Body of pancreas (tissue), 4 donors: Measurements from ENCODE around the gene PITPNM2.

Experiments
- CTCF ChIP-seq, 7 experiments: fragments of 450-650 bp in 4 of 7; fragments of 200-600 bp in 3 of 7; sonication (generic) in 3 of 7; IDR thresholded peaks; one replicate each; pipeline ENCODE4 v1.5.1; 2016 to 2019; ENCODE audit warnings: antibody characterized with exemption in 7 of 7
- POLR2A ChIP-seq, 3 donors: fragments of 450-650 bp; IDR thresholded peaks; one replicate each; pipeline ENCODE4 v1.6.1; 2016; ENCODE audit warnings: antibody characterized with exemption in 3 of 3, mild to moderate bottlenecking in 2 of 3

DNA sequence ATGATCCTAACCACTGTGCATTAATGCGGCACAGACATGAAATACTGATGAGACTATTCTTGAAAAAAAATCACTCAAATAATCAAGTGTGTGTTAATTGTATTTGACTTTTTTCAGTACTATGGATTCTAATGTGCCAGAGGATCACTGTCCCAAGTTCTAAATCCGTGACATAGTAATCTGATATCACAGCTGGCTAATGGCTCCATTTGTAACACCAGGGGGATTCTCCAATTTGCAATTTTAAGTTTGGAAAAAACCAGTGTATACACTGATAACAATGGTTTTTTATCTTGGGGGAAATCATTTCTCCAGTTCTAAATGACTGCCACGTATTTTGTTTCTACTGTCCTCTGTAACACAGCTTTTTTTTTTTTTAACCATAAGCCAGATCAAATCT lies 49.0 kb upstream of the PITPNM2 start:
- TF ChIP-seq CTCF (IDR thresholded peaks at IDR 0.05), result no peak
- no peak for TF ChIP-seq POLR2A (IDR thresholded peaks at IDR 0.05)
